GM19324 (cell line): ENCODE measurements around the gene PSMD6.

Source experiments
- ATAC-seq: cut with Tn5 transposase; IDR thresholded peaks from one replicate; pipeline ENCODE4 v1.9.1; 2021; ENCODE audit warnings: mild to moderate bottlenecking, moderate library complexity; ENCODE audit not compliant: unreplicated experiment, low FRiP score

The PSMD6 gene

GRCh38 chr3:64011685-64012084 is 11.6 kb downstream of the PSMD6 start:
- no peak for ATAC-seq

- no peak for ATAC-seq
These were observed 13.1 kb downstream of the PSMD6 start for GRCh38 chr3:64010199-64010598.

- ATAC-seq = no peak
These were observed 13.8 kb downstream of the PSMD6 start for GRCh38 chr3:64009528-64009927.

- ATAC-seq = no peak
These were observed 14.6 kb downstream of the PSMD6 start for GRCh38 chr3:64008487-64009351.

GRCh38 chr3:64008017-64008416 is 15.3 kb downstream of the PSMD6 start:
- ATAC-seq = no peak

- ATAC-seq = no peak
These were observed 19.7 kb downstream of the PSMD6 start for GRCh38 chr3:64003589-64003988.

GRCh38 chr3:64002233-64002632 is 21.1 kb downstream of the PSMD6 start:
- no peak for ATAC-seq

- no peak for ATAC-seq
These were observed 22.7 kb downstream of the PSMD6 start for GRCh38 chr3:64000453-64001055.

GRCh38 chr3:63998852-63999754 is 24.2 kb downstream of the PSMD6 start:
- no peak for ATAC-seq

GRCh38 chr3:63995086-63995485 is 28.2 kb downstream of the PSMD6 start:
- no peak for ATAC-seq

GRCh38 chr3:63993653-63994079 is 29.6 kb downstream of the PSMD6 start:
- peak; percentile 75 for ATAC-seq

- ATAC-seq = no peak
These were observed 30.6 kb downstream of the PSMD6 start for GRCh38 chr3:63992516-63993209.

GRCh38 chr3:63991666-63992065 is 31.6 kb downstream of the PSMD6 start:
- ATAC-seq = no peak

GRCh38 chr3:63990733-63991132 is 32.6 kb downstream of the PSMD6 start:
- ATAC-seq = no peak

- no peak for ATAC-seq
These were observed 33.1 kb downstream of the PSMD6 start for GRCh38 chr3:63990204-63990603.

GRCh38 chr3:63988943-63989342 is 34.4 kb downstream of the PSMD6 start:
- ATAC-seq = no peak

GRCh38 chr3:63986831-63987230 is 36.5 kb downstream of the PSMD6 start:
- ATAC-seq = no peak

GRCh38 chr3:63986146-63986545 is 37.1 kb downstream of the PSMD6 start:
- no peak for ATAC-seq

GRCh38 chr3:63984391-63984790 is 38.9 kb downstream of the PSMD6 start:
- no peak for ATAC-seq

GRCh38 chr3:63981980-63982379 is 41.3 kb downstream of the PSMD6 start:
- no peak for ATAC-seq
